Karpas-422 (cell line): ENCODE results near the gene GNPAT. TPM values are rescaled to one million over a fixed set of nuclear protein-coding genes. Genes with fewer than 3 reads are reported as not detected.
A peak's percentile ranks its signal among the peaks of the same experiment; 100 is the strongest.

Experiments used
- DNase-seq: peaks from one replicate; pipeline ENCODE4 v3.0.0-alpha.2; 2015
- H2AFZ ChIP-seq: fragments of 200-600 bp; sonication (generic); 2 replicates; pipeline ENCODE4 v1.6.1; 2014; ENCODE audit warnings: antibody characterized with exemption, low read length, mixed read lengths
- H3K27ac ChIP-seq: fragments of 200-600 bp; sonication (generic); 2 replicates; pipeline ENCODE4 v1.5.1; 2014; ENCODE audit warnings: mild to moderate bottlenecking, low read length, moderate library complexity
- H3K27me3 ChIP-seq: fragments of 200-600 bp; sonication (generic); 2 replicates; pipeline ENCODE4 v1.6.1; 2014; ENCODE audit warnings: low read length, mixed read lengths
- H3K36me3 ChIP-seq: fragments of 200-600 bp; sonication (generic); 2 replicates; pipeline ENCODE4 v1.6.1; 2014; ENCODE audit warnings: low read length, mixed read lengths; ENCODE audit not compliant: insufficient read depth
- H3K4me1 ChIP-seq: fragments of 200-600 bp; sonication (generic); 2 replicates; pipeline ENCODE4 v1.6.1; 2014; ENCODE audit warnings: mild to moderate bottlenecking, low read length, mixed read lengths
- H3K4me2 ChIP-seq: fragments of 200-600 bp; sonication (generic); 2 replicates; pipeline ENCODE4 v1.6.1; 2014; ENCODE audit warnings: low read length, low read depth, mild to moderate bottlenecking; ENCODE audit not compliant: poor library complexity, severe bottlenecking
- H3K4me3 ChIP-seq: fragments of 200-600 bp; sonication (generic); 2 replicates; pipeline ENCODE4 v1.5.1; 2014; ENCODE audit warnings: mild to moderate bottlenecking, antibody characterized with exemption, low read length, mixed read lengths
- H3K79me2 ChIP-seq: fragments of 200-600 bp; sonication (generic); 2 replicates; pipeline ENCODE4 v1.6.1; 2014; ENCODE audit warnings: mild to moderate bottlenecking, low read length, mixed read lengths
- H3K9ac ChIP-seq: fragments of 200-600 bp; sonication (generic); 2 replicates; pipeline ENCODE4 v1.6.0; 2014; ENCODE audit warnings: low read length
- H3K9me2 ChIP-seq: fragments of 200-600 bp; sonication (generic), shearing (Covaris generic); replicated peaks from 2 replicates; pipeline ENCODE4 v1.6.0; 2014; ENCODE audit warnings: mild to moderate bottlenecking, low read length, moderate library complexity; ENCODE audit not compliant: insufficient read depth
- H3K9me3 ChIP-seq: fragments of 300-700, 200-600 bp; sonication (generic); 2 replicates; pipeline ENCODE4 v1.6.1; 2014; ENCODE audit warnings: low read length, mixed read lengths
- H4K20me1 ChIP-seq: fragments of 200-600 bp; sonication (generic); 2 replicates; pipeline ENCODE4 v1.6.1; 2014; ENCODE audit warnings: mild to moderate bottlenecking, antibody characterized with exemption, low read length, low read depth; ENCODE audit not compliant: insufficient read depth
- total RNA-seq: library from RNA; depleted of rRNA; stranded (reverse); fragments of >200 nt; shearing (Covaris generic); gene quantifications from 2 replicates; pipeline ENCODE4 v1.2.3, GENCODE V29; 2014; ENCODE audit warnings: low replicate concordance

GNPAT gene
- total RNA-seq, 1 experiment from 2014 or later: 36.0 TPM

DNA sequence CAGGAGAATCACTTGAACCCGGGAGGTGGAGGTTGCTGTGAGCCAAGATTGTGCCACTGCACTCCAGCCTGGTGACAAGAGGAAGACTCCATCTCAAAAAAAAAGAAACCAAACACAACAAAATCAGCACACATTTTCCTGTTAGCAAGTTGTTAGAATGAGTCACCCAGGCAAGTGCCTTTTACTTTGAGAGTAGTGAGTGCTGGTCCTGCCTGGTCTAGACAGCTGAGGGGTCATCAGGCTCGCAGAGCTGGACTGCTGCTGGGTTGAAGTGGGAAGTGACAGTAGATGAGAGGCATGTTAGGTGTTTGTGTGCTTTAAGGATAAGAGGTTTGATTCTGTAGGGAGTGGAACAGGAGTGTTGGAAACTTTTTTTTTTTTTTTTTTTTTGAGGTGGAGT, 31.9 kb downstream of the GNPAT start:
- Histone ChIP-seq H3K9ac (no peak overlapping the region), H3K27ac (no peak overlapping the region), H3K9me3 (no peaks in the 10 kb centered on the region), H3K79me2 (no peaks in the 10 kb centered on the region), H3K9me2 (no peaks in the 10 kb centered on the region), H4K20me1 (no peaks in the 10 kb centered on the region), H3K4me2 (no peak overlapping the region), H2AFZ (no peak overlapping the region), H3K4me1 (no peaks in the 10 kb centered on the region), H3K4me3 (no peak overlapping the region), H3K36me3 (peaks cover 31% of the 10 kb centered on the region; the same call in 1 of the 2 replicates), H3K27me3 (no peaks in the 10 kb centered on the region)
- DNase-seq: no peak

DNA sequence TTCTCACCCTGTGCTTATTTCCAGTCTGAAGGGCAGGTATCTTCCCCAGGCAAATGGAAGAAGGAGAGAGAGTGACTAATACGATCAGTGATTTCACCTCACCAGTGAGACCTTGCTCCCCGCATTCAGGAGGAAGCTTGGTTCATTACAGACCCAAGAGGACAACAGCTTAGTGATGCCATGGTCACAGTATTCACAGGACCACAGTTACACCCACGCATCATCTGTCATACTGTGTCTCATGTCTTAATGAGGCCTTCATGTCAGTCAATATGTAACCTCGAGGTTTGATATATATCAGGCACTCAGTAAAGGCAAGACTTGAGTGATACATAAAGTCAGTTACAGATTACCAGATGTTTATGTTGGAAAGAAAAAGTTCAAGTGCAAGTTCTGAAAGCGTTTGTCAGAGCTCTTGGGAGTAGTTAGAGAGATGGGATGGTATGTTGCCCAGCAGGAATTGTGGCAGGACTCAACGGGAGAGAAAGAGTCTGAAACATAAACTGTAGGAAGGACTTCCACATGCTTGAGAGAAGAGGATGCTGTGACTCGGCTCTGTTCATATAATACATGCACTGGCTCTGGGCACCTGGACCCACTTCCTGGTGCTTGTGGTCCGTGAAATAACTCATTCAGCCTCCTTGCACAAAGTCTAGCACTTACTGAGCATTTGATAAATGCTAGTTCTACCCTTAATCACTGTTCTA, 33.3 kb downstream of the GNPAT start:
- Histone ChIP-seq H3K4me1 (no peaks in the 10 kb centered on the region), H3K27ac (no peak overlapping the region), H3K9me3 (no peaks in the 10 kb centered on the region), H3K36me3 (peaks cover 30% of the 10 kb centered on the region; the same call in 1 of the 2 replicates), H3K4me3 (no peak overlapping the region), H2AFZ (no peak overlapping the region), H4K20me1 (no peaks in the 10 kb centered on the region), H3K79me2 (no peaks in the 10 kb centered on the region), H3K9ac (no peak overlapping the region), H3K9me2 (no peaks in the 10 kb centered on the region), H3K27me3 (no peaks in the 10 kb centered on the region), H3K4me2 (no peak overlapping the region)
- no peak for DNase-seq

DNA sequence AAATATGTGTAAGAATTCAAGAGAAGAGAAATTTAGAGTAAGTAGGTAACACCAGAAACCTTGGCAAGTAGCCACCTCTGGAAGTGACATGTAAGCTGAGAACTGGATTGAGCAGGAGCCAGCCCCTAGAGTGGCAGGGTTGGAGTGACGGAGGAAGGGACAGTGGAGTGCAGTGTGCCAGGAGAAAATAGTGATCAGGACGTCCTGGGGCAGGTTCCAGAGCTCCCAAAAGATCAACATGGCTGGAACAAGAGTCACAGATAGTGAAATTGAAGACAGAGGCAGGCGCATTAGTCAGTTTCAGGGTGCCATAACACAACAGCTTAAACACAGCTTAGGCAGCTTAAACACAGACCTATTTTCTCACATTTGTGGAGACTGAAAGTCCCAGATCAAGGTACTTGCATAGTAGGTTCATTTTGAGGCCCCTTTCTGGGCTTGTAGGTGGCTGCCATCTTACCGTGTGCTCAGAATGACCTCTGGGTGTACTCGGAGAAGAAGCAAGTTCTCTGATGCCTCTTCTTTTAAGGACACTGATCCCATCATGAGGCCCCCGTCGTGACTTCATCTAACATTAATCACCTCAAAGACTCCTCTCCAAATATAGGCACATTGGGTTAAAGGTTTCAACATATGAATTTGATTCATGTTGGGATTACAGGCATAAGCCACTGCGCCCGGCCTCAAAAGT, 37.2 kb downstream of the GNPAT start:
- no peak overlapping the region for H3K4me2 ChIP-seq
- no peak overlapping the region for H3K9ac ChIP-seq
- H3K27me3 ChIP-seq: no peaks in the 10 kb centered on the region
- H3K27ac ChIP-seq: no peak overlapping the region
- H2AFZ ChIP-seq: no peak overlapping the region
- no peaks in the 10 kb centered on the region for H3K79me2 ChIP-seq
- peaks cover 20% of the 10 kb centered on the region; the same call in 1 of the 2 replicates for H3K36me3 ChIP-seq
- no peak overlapping the region for H3K4me3 ChIP-seq
- H3K4me1 ChIP-seq: no peaks in the 10 kb centered on the region
- DNase-seq: no peak
- no peaks in the 10 kb centered on the region for H3K9me3 ChIP-seq
- no peaks in the 10 kb centered on the region for H4K20me1 ChIP-seq
- H3K9me2 ChIP-seq: no peaks in the 10 kb centered on the region

DNA sequence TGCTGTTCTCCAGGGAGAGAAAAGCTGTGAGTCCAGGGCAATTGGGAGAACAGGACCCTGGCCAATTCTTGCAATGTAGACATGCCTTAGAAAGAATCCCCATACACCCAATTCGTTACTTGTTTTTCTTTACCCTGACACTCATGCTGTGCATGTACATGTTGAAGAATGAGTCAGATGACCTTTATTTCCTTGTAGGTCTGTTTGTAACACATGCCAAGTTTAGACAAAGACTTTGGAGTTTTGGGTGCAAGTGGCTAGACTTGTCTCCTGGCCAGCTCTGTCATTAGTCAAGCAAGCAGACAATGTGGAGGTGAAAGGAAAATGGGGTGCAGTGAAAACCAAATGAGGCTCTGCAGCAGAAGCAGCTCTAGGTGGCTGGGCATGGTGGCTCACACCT, 38.1 kb downstream of the GNPAT start:
- no peaks in the 10 kb centered on the region for H3K79me2 ChIP-seq

DNA sequence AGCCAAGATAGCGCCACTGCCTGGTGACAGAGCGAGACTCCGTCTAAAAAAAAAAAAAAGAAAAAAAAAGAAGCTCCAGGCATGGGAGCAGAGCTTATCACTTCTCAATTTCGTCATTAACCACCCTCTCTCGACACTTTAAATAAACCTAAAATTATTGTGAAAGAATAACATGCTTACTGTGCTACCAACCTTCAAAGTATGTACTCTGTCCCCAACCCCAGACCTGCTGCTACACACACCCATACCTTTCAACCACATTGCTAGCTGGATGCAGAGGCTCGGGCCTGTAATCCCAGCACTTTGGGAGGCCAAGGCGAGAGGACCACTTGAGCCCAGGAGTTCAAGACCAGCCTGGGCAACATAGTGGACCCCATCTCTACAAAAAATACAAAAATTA, 38.7 kb downstream of the GNPAT start:
- Histone ChIP-seq H4K20me1 (no peaks in the 10 kb centered on the region), H3K4me2 (no peak overlapping the region), H3K79me2 (no peaks in the 10 kb centered on the region), H3K4me1 (no peaks in the 10 kb centered on the region), H3K36me3 (peaks cover 10% of the 10 kb centered on the region; the same call in 1 of the 2 replicates), H3K27ac (no peak overlapping the region), H3K9me2 (no peaks in the 10 kb centered on the region), H2AFZ (no peak overlapping the region), H3K9me3 (no peaks in the 10 kb centered on the region), H3K27me3 (no peaks in the 10 kb centered on the region), H3K9ac (no peak overlapping the region), H3K4me3 (no peak overlapping the region)
- no peak for DNase-seq

More for the DNA sequence above, 38.1 kb downstream of the GNPAT start:
- Histone ChIP-seq H2AFZ (no peak overlapping the region), H3K4me3 (no peak overlapping the region), H4K20me1 (no peaks in the 10 kb centered on the region), H3K36me3 (peaks cover 16% of the 10 kb centered on the region; the same call in 1 of the 2 replicates), H3K27me3 (no peaks in the 10 kb centered on the region), H3K27ac (no peak overlapping the region), H3K4me1 (no peaks in the 10 kb centered on the region), H3K9me3 (no peaks in the 10 kb centered on the region), H3K9ac (no peak overlapping the region), H3K9me2 (no peaks in the 10 kb centered on the region), H3K4me2 (no peak overlapping the region)
- DNase-seq: no peak

DNA sequence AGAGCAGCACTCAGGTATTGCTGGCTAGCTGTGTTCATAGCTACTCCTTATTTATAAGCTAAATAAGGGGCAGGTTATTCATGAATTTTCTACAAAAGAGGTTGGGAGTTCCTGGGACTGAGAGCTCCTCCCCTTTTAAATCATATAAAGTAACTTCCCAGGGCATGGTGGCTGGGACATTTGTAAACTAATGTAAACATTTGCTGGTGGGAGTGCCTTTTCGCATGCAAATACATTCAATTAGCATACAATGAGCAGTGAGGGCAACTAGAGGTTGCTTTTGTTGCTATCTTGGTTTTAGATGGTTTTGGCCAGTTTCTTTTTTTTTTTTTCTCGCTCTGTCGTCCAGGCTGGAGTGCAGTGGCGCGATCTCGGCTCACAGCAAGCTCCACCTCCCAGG, 43.4 kb downstream of the GNPAT start:
- Histone ChIP-seq H3K79me2 (no peaks in the 10 kb centered on the region), H3K9me2 (no peaks in the 10 kb centered on the region), H3K9me3 (no peaks in the 10 kb centered on the region), H3K9ac (no peak overlapping the region), H3K36me3 (no peaks in the 10 kb centered on the region), H3K27me3 (no peaks in the 10 kb centered on the region), H3K27ac (no peak overlapping the region), H2AFZ (no peak overlapping the region), H4K20me1 (no peaks in the 10 kb centered on the region), H3K4me2 (no peak overlapping the region), H3K4me3 (no peak overlapping the region), H3K4me1 (peaks cover 11% of the 10 kb centered on the region)
- no peak for DNase-seq

DNA sequence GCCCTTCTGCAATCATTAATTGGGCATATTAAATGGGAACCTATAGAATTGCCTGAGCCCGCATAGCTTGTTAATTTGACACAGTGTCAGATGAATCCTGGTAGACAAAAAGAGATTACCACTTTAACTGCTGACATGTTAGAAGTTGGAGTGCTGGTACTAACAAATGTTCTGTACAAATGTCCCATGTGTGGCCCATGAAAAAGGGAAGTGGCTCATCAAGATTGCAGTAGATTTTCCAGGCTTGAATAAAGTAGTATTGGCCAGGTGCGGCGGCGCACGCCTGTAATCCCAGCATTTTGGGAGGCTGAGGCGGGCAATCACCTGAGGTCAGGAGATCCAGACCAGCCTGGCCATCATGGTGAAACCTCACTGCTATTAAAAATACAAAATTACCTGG, 45.6 kb downstream of the GNPAT start:
- Histone ChIP-seq H3K9me3 (no peaks in the 10 kb centered on the region), H3K27ac (no peak overlapping the region), H3K4me1 (peaks cover 11% of the 10 kb centered on the region), H3K4me3 (no peak overlapping the region), H3K9me2 (no peaks in the 10 kb centered on the region), H3K79me2 (no peaks in the 10 kb centered on the region), H3K27me3 (no peaks in the 10 kb centered on the region), H3K9ac (no peak overlapping the region), H3K36me3 (no peaks in the 10 kb centered on the region), H3K4me2 (no peak overlapping the region), H4K20me1 (no peaks in the 10 kb centered on the region), H2AFZ (no peak overlapping the region)
- DNase-seq: peak; percentile 46

DNA sequence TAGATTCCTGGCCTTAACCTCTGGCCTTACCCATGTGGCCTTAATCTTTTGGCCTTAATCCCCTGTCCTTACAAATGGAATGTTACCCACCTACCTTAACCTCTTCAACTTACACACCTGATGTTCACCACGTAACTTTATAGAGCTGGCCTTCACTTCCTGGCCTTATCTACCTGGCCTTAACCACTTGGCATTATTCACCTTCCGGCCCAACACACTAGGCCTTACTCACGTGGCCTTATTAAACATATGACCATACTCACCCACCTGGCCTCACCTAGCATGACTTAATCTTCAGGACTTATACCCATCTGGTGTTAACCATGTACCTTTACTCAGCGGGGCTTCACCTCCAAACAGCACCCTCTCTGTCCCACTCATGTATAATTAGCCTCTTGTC, 54.9 kb downstream of the GNPAT start:
- no peaks in the 10 kb centered on the region for H3K36me3 ChIP-seq
- H4K20me1 ChIP-seq: no peaks in the 10 kb centered on the region
- no peaks in the 10 kb centered on the region for H3K27me3 ChIP-seq
- no peaks in the 10 kb centered on the region for H3K4me1 ChIP-seq
- H3K4me2 ChIP-seq: no peak overlapping the region
- no peaks in the 10 kb centered on the region; the same call in 1 of the 2 replicates for H3K9me2 ChIP-seq
- no peaks in the 10 kb centered on the region for H3K79me2 ChIP-seq
- no peaks in the 10 kb centered on the region for H3K9me3 ChIP-seq
- no peak overlapping the region for H3K4me3 ChIP-seq
- H3K9ac ChIP-seq: no peak overlapping the region
- no peak overlapping the region for H3K27ac ChIP-seq
- no peak for DNase-seq
- H2AFZ ChIP-seq: no peak overlapping the region
